Activated CD8-positive, alpha-beta memory T cell treated with anti-CD3 and anti-CD28 coated beads for 1 hour (primary cell): ENCODE measurements around the gene SMIM14.
"Not testable (repeated sequence)": the region's sequence is repeated elsewhere in the genome, so short reads cannot be mapped to it uniquely, and the experiment has no call there.

Source experiments
- DNase-seq, 2 donors: peaks; one replicate each; pipeline ENCODE4 v3.0.0-alpha.2; 2020; ENCODE audit warnings: low read depth in 1 of 2; ENCODE audit errors: extremely low read depth in 1 of 2

Gene SMIM14

DNA sequence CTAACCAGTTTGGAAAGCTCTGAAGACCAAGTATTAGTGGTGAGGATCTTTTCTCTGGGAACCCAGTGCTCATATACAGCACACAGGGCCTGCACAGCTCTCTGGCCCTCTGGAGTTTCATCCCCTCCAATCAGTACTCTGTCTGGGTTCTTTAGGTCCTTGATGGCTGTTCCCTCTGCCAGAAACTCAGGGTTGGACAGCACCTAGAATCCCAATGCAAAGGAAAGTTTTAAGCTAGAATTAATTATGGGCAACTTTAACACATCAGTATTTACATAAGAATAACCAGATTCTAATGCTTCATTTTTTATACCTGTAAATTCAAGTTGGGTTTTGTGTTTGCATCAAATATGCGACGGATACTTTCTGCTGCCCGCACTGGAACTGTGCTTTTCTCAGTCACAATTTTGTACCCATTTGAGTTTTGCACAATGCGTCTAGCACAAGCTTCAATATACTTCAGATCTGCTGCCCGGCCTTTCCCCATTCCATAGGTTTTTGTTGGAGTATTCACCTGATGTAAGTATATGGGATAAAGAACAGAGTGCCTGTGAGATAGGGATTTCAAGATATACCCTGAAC, 128.2 kb downstream of the SMIM14 start:
- DNase-seq: no peak

DNA sequence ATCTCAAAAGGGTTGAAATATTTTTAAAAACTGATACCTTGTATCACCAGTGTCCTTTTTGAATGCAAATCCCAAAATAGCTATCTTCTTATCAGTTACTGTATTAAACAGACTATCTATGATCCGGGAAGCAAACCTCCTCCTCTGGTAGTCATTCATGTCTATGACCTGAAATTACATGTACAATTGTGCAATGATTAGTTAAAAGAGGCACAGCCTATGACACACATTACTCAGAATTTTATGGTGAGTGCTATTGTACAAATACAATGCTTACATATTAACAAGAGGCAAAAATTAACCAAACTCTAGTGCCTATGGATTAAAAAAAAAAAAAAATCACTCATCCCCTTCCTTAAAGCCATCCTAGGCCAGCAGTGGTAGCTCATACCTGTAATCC, 133.1 kb downstream of the SMIM14 start:
- DNase-seq: no peak

DNA sequence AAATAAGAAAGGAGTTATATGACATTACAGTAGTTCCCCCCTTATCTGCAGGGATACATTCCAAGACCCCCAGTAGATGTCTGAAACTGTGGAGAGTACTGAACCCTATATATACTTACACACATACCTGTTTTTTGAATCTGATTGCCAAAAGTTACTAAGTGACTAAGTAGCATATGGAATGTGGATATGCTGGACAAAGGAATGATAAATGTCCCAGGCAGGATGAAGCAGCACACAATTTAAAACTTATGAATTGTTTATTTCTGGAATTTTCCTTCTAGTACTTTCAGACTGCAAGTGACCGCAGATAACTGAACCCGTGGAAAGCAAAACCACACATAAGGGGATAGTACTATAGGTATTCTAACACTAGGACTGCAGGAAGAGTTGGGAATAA, 134.1 kb downstream of the SMIM14 start:
- no peak for DNase-seq

DNA sequence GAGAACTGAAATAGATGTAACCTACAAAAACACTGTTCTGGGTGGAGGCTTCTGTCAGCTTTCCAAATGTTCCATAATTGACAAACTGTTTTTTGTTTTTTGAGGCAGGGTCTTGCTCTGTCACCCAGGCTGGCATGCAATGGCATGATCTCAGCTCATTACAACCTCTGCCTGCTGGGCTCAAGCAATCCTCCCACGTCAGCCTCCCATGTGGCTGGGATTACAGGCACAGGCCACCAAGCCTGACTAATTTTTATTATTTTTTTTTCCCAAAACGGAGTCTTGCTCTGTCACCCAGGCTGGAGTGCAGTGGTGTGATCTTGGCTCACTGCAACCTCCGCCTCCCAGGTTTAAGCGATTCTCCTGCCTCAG, 136.0 kb downstream of the SMIM14 start:
- not testable (repeated sequence) for DNase-seq

DNA sequence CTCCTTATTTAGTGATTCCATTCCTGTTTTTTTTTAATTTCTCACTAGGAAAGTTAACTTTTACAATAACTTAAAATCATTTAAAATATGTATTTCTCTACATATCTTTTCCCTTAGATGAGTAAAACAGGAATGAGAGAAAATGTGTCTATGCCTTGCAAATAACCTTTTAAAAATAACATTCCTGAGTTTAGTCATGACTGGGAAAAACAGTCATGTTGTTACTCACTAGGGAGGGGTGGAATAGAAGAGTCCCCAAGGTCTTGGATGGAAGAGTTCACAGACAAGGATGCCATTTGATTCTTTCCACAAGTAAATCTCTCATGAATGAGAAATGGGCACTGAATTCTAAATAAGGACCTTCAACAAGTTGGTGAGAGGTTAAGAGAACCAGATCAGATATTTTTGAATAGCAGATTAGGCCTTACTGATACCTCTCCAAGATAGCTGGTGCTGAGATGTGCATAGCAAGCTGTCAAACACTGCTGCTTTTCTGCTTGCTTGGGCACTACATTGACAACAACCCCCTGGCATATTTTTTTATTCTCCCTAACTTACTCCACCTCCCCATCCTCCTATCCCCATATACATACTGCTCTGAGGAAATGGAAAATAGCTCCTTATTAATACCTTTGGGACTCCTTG, 136.5 kb downstream of the SMIM14 start:
- DNase-seq: no peak

DNA sequence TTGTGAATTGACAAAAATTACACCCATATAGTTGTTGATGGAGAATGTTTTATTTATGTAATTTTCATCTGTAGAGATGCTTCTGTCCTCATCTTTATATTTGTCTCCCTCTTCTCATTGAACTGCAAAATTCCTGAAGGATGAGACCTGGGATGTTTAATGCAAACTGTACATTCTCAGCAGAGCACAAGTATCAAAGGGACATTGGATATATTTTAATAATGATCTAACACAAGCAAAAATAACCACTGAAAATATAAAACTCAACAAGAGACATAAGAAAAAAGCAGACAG, 140.0 kb downstream of the SMIM14 start:
- no peak for DNase-seq

DNA sequence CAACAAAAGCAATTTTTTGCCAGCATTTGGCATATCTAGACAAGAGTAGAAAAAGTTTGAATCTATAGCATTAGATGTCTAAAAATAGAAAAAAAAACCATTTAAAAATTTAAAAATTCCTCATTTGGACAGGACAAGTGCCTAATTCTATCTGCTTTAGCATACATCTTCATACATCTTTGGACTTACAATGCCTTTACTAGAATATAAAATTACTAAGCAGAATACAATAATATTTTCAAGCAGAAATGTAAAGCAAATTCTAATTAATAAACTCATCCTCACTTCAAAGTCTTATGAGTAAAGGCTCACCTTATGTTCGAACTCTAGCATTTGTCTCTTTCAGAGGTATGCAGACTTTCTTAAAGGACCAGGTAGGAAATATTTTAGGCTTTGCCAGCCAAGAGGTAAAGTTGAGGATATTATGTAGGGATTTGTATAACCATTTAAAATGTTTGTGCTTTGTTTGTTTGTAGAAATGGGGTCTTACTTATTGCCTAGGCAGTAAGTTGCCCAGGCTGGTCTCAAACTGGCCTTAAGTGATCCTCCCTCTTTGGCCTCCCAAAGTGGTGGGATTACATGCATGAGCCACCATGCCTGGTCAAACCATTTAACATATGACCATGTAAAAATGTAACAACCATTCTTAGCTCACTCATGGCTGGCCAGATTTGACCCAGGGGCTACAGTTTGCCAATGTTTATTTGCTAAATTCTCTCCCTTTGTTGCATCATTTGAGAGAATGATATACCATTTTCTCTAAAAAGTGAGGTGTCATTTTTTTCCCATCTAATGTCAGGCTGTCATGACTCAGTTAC, 140.5 kb downstream of the SMIM14 start:
- no peak for DNase-seq
